SK-N-SH (cell line): Measurements from ENCODE around the gene THADA. TPM values are rescaled to one million over a fixed set of nuclear protein-coding genes. Genes with fewer than 3 reads are reported as not detected.

Experiments used
- CTCF ChIA-PET: fragments of 300-600, 350-600 bp; formaldehyde crosslinking; extraction: SDS; loops from one replicate; lab custom pipeline; 2021; lab: Yijun Ruan, JAX
- POLR2A ChIA-PET: fragments of 350-600 bp; sonication (Branson Sonifier 250); formaldehyde crosslinking; extraction: SDS; loops from one replicate; lab custom pipeline; 2020; ENCODE audit warnings: antibody characterized with exemption, inconsistent platforms; lab: Yijun Ruan, JAX
- DNase-seq: peaks from one replicate; pipeline ENCODE4 v3.0.0; 2012
- H2AFZ ChIP-seq: fragments of 200-600 bp; sonication (generic); 2 replicates; pipeline ENCODE4 v1.8.1; 2016; ENCODE audit warnings: antibody characterized with exemption, mild to moderate bottlenecking, low read depth
- H3F3A ChIP-seq: fragments of 200-600 bp; sonication (generic); replicated peaks from 2 replicates; pipeline ENCODE3; 2016; ENCODE audit warnings: antibody characterized with exemption, mild to moderate bottlenecking; ENCODE audit not compliant: insufficient read depth
- H3K27ac ChIP-seq, 2 experiments: fragments of 200-500 bp in 1 of 2; fragments of 200-600 bp in 1 of 2; sonication (Bioruptor generic) in 1 of 2; sonication (generic), shearing (Covaris generic) in 1 of 2; 2 replicates each; pipeline versions ENCODE4 v1.5.1 to v1.6.1; 2014 to 2016; ENCODE audit warnings: low read depth in 2 of 2, inconsistent platforms in 1 of 2, low read length in 1 of 2, mild to moderate bottlenecking in 1 of 2, mixed read lengths in 1 of 2
- H3K27me3 ChIP-seq: fragments of 200-600 bp; sonication (generic), shearing (Covaris generic); 2 replicates; pipeline ENCODE4 v1.6.1; 2016; ENCODE audit warnings: mixed run types; ENCODE audit not compliant: insufficient read depth
- H3K36me3 ChIP-seq, 2 experiments: fragments of 200-500 bp in 1 of 2; fragments of 200-600 bp in 1 of 2; sonication (Bioruptor generic) in 1 of 2; sonication (generic) in 1 of 2; replicated peaks in 1 of 2; 2 replicates each; pipeline versions ENCODE3 to v1.5.1; 2014 to 2016; ENCODE audit warnings: low read length in 1 of 2, mild to moderate bottlenecking in 1 of 2; ENCODE audit not compliant: insufficient read depth in 2 of 2, control insufficient read depth in 1 of 2
- H3K4me1 ChIP-seq, 2 experiments: fragments of 200-500 bp in 1 of 2; fragments of 200-600 bp in 1 of 2; sonication (Bioruptor generic) in 1 of 2; sonication (generic), shearing (Covaris generic) in 1 of 2; 2 replicates each; pipeline versions ENCODE4 v1.5.1 to v1.6.1; 2014 to 2016; ENCODE audit warnings: low read depth in 1 of 2, low read length in 1 of 2, mixed run types in 1 of 2; ENCODE audit not compliant: insufficient read depth in 2 of 2, control insufficient read depth in 1 of 2
- H3K4me2 ChIP-seq: fragments of 200-600 bp; sonication (generic), shearing (Covaris generic); 2 replicates; pipeline ENCODE4 v1.6.1; 2017; ENCODE audit warnings: mixed run types
- H3K4me3 ChIP-seq, 2 experiments: fragments of 200-500 bp in 1 of 2; fragments of 200-600 bp in 1 of 2; sonication (Bioruptor generic) in 1 of 2; sonication (generic), shearing (Covaris generic) in 1 of 2; 2 replicates each; pipeline versions ENCODE4 v1.5.1 to v1.8.1; 2014 to 2016; ENCODE audit warnings: low read depth in 2 of 2, inconsistent platforms in 1 of 2, low read length in 1 of 2, mild to moderate bottlenecking in 1 of 2, mixed read lengths in 1 of 2, moderate library complexity in 1 of 2
- H3K79me2 ChIP-seq: fragments of 200-600 bp; sonication (generic); 2 replicates; pipeline ENCODE4 v1.8.1; 2017; ENCODE audit warnings: mild to moderate bottlenecking; ENCODE audit not compliant: insufficient read depth
- H3K9ac ChIP-seq: fragments of 200-600 bp; sonication (generic); 2 replicates; pipeline ENCODE4 v1.6.1; 2017; ENCODE audit warnings: mixed run types
- H3K9me2 ChIP-seq: fragments of 200-600 bp; sonication (generic); 2 replicates; pipeline ENCODE4 v1.6.1; 2017; ENCODE audit warnings: mixed run types
- H3K9me3 ChIP-seq: fragments of 200-600 bp; sonication (generic); 2 replicates; pipeline ENCODE4 v1.6.1; 2017; ENCODE audit warnings: mixed run types, mild to moderate bottlenecking, moderate library complexity
- H4K20me1 ChIP-seq: fragments of 200-600 bp; sonication (generic); 2 replicates; pipeline ENCODE4 v1.6.1; 2017; ENCODE audit warnings: mild to moderate bottlenecking, mixed run types; ENCODE audit not compliant: insufficient read depth
- CHD2 ChIP-seq: fragments of 150-350 bp; IDR thresholded peaks from 2 replicates; pipeline ENCODE4 v1.6.1; 2018; ENCODE audit warnings: low read length; ENCODE audit not compliant: partially characterized antibody
- CTCF ChIP-seq: fragments of 200-600 bp; sonication (generic); IDR thresholded peaks from 2 replicates; pipeline ENCODE4 v1.6.1; 2017; ENCODE audit warnings: antibody characterized with exemption, mild to moderate bottlenecking, moderate library complexity
- ELF1 ChIP-seq: IDR thresholded peaks from 2 replicates; pipeline ENCODE4 v1.4.0; 2012
- EP300 ChIP-seq, 2 experiments: IDR thresholded peaks; 2 replicates each; pipeline versions ENCODE4 v1.4.0 to v1.6.1; 2012; ENCODE audit warnings: borderline replicate concordance in 1 of 2, low read depth in 1 of 2, low read length in 1 of 2
- FOXM1 ChIP-seq: IDR thresholded peaks from 2 replicates; pipeline ENCODE4 v1.4.0; 2012; ENCODE audit warnings: low read depth, mild to moderate bottlenecking
- JUND ChIP-seq: IDR thresholded peaks from 2 replicates; pipeline ENCODE4 v1.4.0; 2012
- MEF2A ChIP-seq: IDR thresholded peaks from 2 replicates; pipeline ENCODE4 v1.4.0; 2012; ENCODE audit warnings: low read depth, borderline replicate concordance
- MXI1 ChIP-seq: IDR thresholded peaks from 2 replicates; pipeline ENCODE4 v1.6.1; 2012; ENCODE audit warnings: mild to moderate bottlenecking, low read depth, low read length, improper control_type of control experiment
- NFIC ChIP-seq: IDR thresholded peaks from 2 replicates; pipeline ENCODE4 v1.4.0; 2012; ENCODE audit warnings: borderline replicate concordance
- POLR2AphosphoS5 ChIP-seq: IDR thresholded peaks from 2 replicates; pipeline ENCODE4 v1.6.1; 2012; ENCODE audit warnings: low read depth, low read length
- SMC3 ChIP-seq: IDR thresholded peaks from 2 replicates; pipeline ENCODE4 v1.6.1; 2012; ENCODE audit warnings: low read depth, low read length, improper control_type of control experiment
- TAF1 ChIP-seq: IDR thresholded peaks from 2 replicates; pipeline ENCODE4 v1.6.1; 2012; ENCODE audit warnings: low read depth, mild to moderate bottlenecking, low read length, moderate library complexity, borderline replicate concordance
- TEAD4 ChIP-seq: IDR thresholded peaks from 2 replicates; pipeline ENCODE4 v1.4.0; 2012; ENCODE audit warnings: mild to moderate bottlenecking, borderline replicate concordance; ENCODE audit not compliant: insufficient read depth
- ZBTB33 ChIP-seq: IDR thresholded peaks from 2 replicates; pipeline ENCODE4 v1.4.0; 2012; ENCODE audit warnings: low read depth, borderline replicate concordance
- WGBS: methylation state at CpG from one replicate; pipeline ENCODE4 v1.1.6; 2017; ENCODE audit warnings: low lambda C conversion rate; 5-methylcytosine and 5-hydroxymethylcytosine counted together
- polyA plus RNA-seq, 3 experiments: library from polyadenylated mRNA; depleted of rRNA; stranded (reverse); fragments of >200 nt; gene quantifications; 2 replicates each; pipeline ENCODE4 v1.2.3, GENCODE V29; 2012
- TF ChIP-seq, protein P1 (sequence below): IDR thresholded peaks from 2 replicates; pipeline ENCODE4; 2012

Gene THADA
- polyA plus RNA-seq, 1 of the 3 experiments (the other 2 are of a cell fraction): 25.6 TPM

DNA sequence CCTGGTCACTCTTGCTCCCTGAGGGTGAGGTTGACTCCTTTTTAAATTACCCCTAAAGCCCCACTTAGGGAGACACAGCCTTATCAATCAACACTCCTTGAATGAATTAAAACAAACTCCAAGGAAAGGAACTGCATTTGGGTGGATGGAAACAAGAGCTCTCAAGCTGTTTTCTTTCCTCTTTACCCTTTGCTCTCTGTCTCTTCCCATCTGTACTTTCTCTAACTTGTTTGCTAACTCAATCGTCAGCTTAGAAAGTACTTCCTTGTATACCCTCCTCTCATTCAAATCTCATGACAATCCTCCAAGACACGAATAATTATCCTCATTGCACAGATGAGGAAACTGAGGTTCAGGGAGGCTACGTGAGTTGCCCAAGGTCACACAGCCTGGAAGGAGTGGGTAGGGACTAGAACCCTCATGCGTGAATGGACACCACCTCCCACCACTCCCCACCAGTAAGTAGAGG lies 402.2 kb downstream of the THADA start:
- Histone ChIP-seq H3K27ac (no peak overlapping the region), H3K36me3 (no peaks in the 10 kb centered on the region), H3K9me2 (no peaks in the 10 kb centered on the region), H3K4me3 (no peak overlapping the region), H3K9ac (no peak overlapping the region), H2AFZ (no peak overlapping the region), H3K4me1 (peaks cover 0 to 14% of the 10 kb centered on the region in 2 experiments; a peak in 1 of 4 replicates), H3F3A (no peaks in the 10 kb centered on the region), H3K79me2 (no peaks in the 10 kb centered on the region), H3K27me3 (no peaks in the 10 kb centered on the region), H4K20me1 (no peaks in the 10 kb centered on the region), H3K4me2 (no peak overlapping the region), H3K9me3 (no peaks in the 10 kb centered on the region)
- DNase-seq: no peak
- WGBS: 79% methylated on average over 4 of the region's 4 CpGs
- POLR2A ChIA-PET: no interaction called here
- CTCF ChIA-PET: interaction anchor here (0.9 kb wide), 1 partner anchor 13 kb away, joined by 3 read pairs; no protein-coding TSS in a partner anchor
- TF ChIP-seq ZBTB33 (no peak), TAF1 (no peak), CTCF (no peak), SMC3 (no peak), JUND (no peak), MEF2A (no peak), NFIC (no peak), POLR2AphosphoS5 (no peak), MXI1 (no peak)
- TF ChIP-seq, protein P1, sequence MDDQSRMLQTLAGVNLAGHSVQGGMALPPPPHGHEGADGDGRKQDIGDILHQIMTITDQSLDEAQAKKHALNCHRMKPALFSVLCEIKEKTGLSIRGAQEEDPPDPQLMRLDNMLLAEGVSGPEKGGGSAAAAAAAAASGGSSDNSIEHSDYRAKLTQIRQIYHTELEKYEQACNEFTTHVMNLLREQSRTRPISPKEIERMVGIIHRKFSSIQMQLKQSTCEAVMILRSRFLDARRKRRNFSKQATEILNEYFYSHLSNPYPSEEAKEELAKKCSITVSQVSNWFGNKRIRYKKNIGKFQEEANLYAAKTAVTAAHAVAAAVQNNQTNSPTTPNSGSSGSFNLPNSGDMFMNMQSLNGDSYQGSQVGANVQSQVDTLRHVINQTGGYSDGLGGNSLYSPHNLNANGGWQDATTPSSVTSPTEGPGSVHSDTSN: no peak

- Histone ChIP-seq H3K4me3 (no peak overlapping the region), H3K36me3 (no peaks in the 10 kb centered on the region), H2AFZ (no peak overlapping the region), H3K4me1 (peaks cover 0 to 14% of the 10 kb centered on the region in 2 experiments; a peak in 1 of 4 replicates), H3K9me2 (no peaks in the 10 kb centered on the region), H4K20me1 (no peaks in the 10 kb centered on the region), H3K9me3 (no peaks in the 10 kb centered on the region), H3K9ac (no peak overlapping the region), H3K79me2 (no peaks in the 10 kb centered on the region), H3K4me2 (no peak overlapping the region), H3K27me3 (no peaks in the 10 kb centered on the region), H3K27ac (no peak overlapping the region), H3F3A (no peaks in the 10 kb centered on the region)
- ChIA-PET CTCF (interaction anchor here (0.7 to 2.5 kb wide), 6 partner anchors 13 to 292 kb away, joined by 3 to 7 read pairs (median 3); no protein-coding TSS in a partner anchor), POLR2A (interaction anchor here (1.1 kb wide), 1 partner anchor 29 kb away, joined by 4 read pairs; no protein-coding TSS in a partner anchor)
- WGBS: 86% methylated on average over 11 of the region's 12 CpGs
- DNase-seq: no peak
- TF ChIP-seq CHD2 (no peak), TEAD4 (no peak), ELF1 (no peak), SMC3 (no peak), ZBTB33 (no peak), TAF1 (no peak), EP300 (IDR thresholded peaks at IDR 0.05; ENCODE audit: borderline replicate concordance in 1 of 2, low read depth in 1 of 2, low read length in 1 of 2) (no peak), CTCF (no peak), FOXM1 (no peak)
Observed at GRCh38 chr2:43192744-43193651, 402.8 kb downstream of the THADA start.
